GM23338 (cell line): ENCODE results near the gene POM121L2. TPM values are rescaled to one million over a fixed set of nuclear protein-coding genes. Genes with fewer than 3 reads are reported as not detected.

ENCODE experiments used
- ATAC-seq: fragments of 200-7000 bp; cut with Tn5 transposase; 3 replicates; pipeline ENCODE4 v1.9.1; 2020
- DNase-seq: peaks from one replicate; pipeline ENCODE4 v3.0.0-alpha.2; 2015; ENCODE audit warnings: low spot score
- H2AFZ ChIP-seq: fragments of 200-600 bp; sonication (generic); 2 replicates; pipeline ENCODE4 v1.8.0; 2016; ENCODE audit warnings: antibody characterized with exemption, mild to moderate bottlenecking, moderate library complexity
- H3F3A ChIP-seq: fragments of 200-600 bp; sonication (generic); replicated peaks from 2 replicates; pipeline ENCODE4 v1.8.0; 2017; ENCODE audit warnings: antibody characterized with exemption, mixed run types, low read depth
- H3K27ac ChIP-seq: fragments of 200-600 bp; sonication (generic); 2 replicates; pipeline ENCODE4 v1.6.1; 2016; ENCODE audit warnings: low read depth
- H3K27me3 ChIP-seq: fragments of 200-600 bp; sonication (generic); 2 replicates; pipeline ENCODE4 v1.8.0; 2016; ENCODE audit warnings: mild to moderate bottlenecking, mixed run types, moderate library complexity; ENCODE audit not compliant: insufficient read depth
- H3K36me3 ChIP-seq: fragments of 200-600 bp; sonication (generic); 2 replicates; pipeline ENCODE4 v1.8.0; 2016; ENCODE audit warnings: mild to moderate bottlenecking; ENCODE audit not compliant: insufficient read depth
- H3K4me1 ChIP-seq: fragments of 200-600 bp; sonication (generic); 2 replicates; pipeline ENCODE4 v1.8.0; 2016; ENCODE audit warnings: mild to moderate bottlenecking, moderate library complexity; ENCODE audit not compliant: insufficient read depth
- H3K4me2 ChIP-seq: fragments of 200-600 bp; sonication (generic); 2 replicates; pipeline ENCODE4 v1.7.1; 2017; ENCODE audit warnings: mixed run types
- H3K4me3 ChIP-seq: fragments of 200-600 bp; sonication (generic); 2 replicates; pipeline ENCODE4 v1.6.1; 2016; ENCODE audit warnings: mixed run types
- H3K79me2 ChIP-seq: fragments of 200-600 bp; sonication (generic); replicated peaks from 2 replicates; pipeline ENCODE4 v1.8.0; 2017; ENCODE audit warnings: mild to moderate bottlenecking; ENCODE audit not compliant: insufficient read depth
- H3K9me2 ChIP-seq: fragments of 200-600 bp; sonication (generic); 2 replicates; pipeline ENCODE4 v1.8.0; 2017; ENCODE audit not compliant: insufficient read depth
- H4K20me1 ChIP-seq: fragments of 200-600 bp; sonication (generic); replicated peaks from 2 replicates; pipeline ENCODE4 v1.8.0; 2017; ENCODE audit warnings: mild to moderate bottlenecking; ENCODE audit not compliant: insufficient read depth
- H3K27ac Mint-ChIP-seq: 2 replicates; pipeline ENCODE4 v1.8.0; 2020; ENCODE audit warnings: inconsistent platforms, mild to moderate bottlenecking, moderate library complexity, mixed read lengths
- H3K27me3 Mint-ChIP-seq: 3 replicates; pipeline ENCODE4 v1.8.0; 2022; ENCODE audit warnings: low read depth, mild to moderate bottlenecking, moderate library complexity, mixed read lengths, inconsistent platforms; ENCODE audit not compliant: insufficient read depth, poor library complexity
- H3K36me3 Mint-ChIP-seq: 3 replicates; pipeline ENCODE4 v1.8.0; 2021; ENCODE audit warnings: low read depth, mild to moderate bottlenecking, inconsistent platforms, moderate library complexity, mixed read lengths
- H3K4me1 Mint-ChIP-seq: 3 replicates; pipeline ENCODE4 v1.8.0; 2020; ENCODE audit warnings: mild to moderate bottlenecking, inconsistent platforms, mixed read lengths
- H3K4me3 Mint-ChIP-seq: 3 replicates; pipeline ENCODE4 v1.8.0; 2021; ENCODE audit warnings: moderate library complexity, mild to moderate bottlenecking, inconsistent platforms, mixed read lengths
- H3K9me3 Mint-ChIP-seq: 3 replicates; pipeline ENCODE4 v1.8.0; 2020; ENCODE audit warnings: moderate library complexity, mild to moderate bottlenecking, inconsistent platforms, mixed read lengths
- CREB1 ChIP-seq: fragments of 250-450 bp; sonication (Bioruptor Pico); IDR thresholded peaks from 2 replicates; pipeline ENCODE4 v1.5.0; 2020; ENCODE audit warnings: low read depth, mild to moderate bottlenecking, moderate library complexity
- EZH2 ChIP-seq: fragments of 200-600 bp; sonication (generic); IDR thresholded peaks from one replicate; pipeline ENCODE4 v1.8.0; 2017; ENCODE audit warnings: antibody characterized with exemption, mild to moderate bottlenecking, low read depth; ENCODE audit not compliant: unreplicated experiment
- EZH2phosphoT487 ChIP-seq: fragments of 200-600 bp; sonication (generic); IDR thresholded peaks from one replicate; pipeline ENCODE4 v1.8.1; 2018; ENCODE audit warnings: antibody characterized with exemption; ENCODE audit not compliant: unreplicated experiment
- JUNB ChIP-seq: IDR thresholded peaks from one replicate; pipeline ENCODE4 v1.6.1; 2016; ENCODE audit warnings: antibody characterized with exemption; ENCODE audit not compliant: unreplicated experiment
- NANOG ChIP-seq: IDR thresholded peaks from 2 replicates; pipeline ENCODE4 v1.6.1; 2016; ENCODE audit warnings: antibody characterized with exemption, borderline replicate concordance
- POLR2AphosphoS5 ChIP-seq: IDR thresholded peaks from 2 replicates; pipeline ENCODE4 v1.6.1; 2016; ENCODE audit warnings: antibody characterized with exemption, low read depth
- REST ChIP-seq: IDR thresholded peaks from one replicate; pipeline ENCODE4 v1.6.1; 2018; ENCODE audit warnings: antibody characterized with exemption; ENCODE audit not compliant: unreplicated experiment
- ZNF114 ChIP-seq: fragments of 250-450 bp; sonication (Bioruptor Pico); IDR thresholded peaks from 2 replicates; pipeline ENCODE4 v1.5.0; 2020; ENCODE audit warnings: mild to moderate bottlenecking, moderate library complexity
- ZNF331 ChIP-seq: fragments of 250-450 bp; sonication (Bioruptor Pico); IDR thresholded peaks from 2 replicates; pipeline ENCODE4 v1.5.0; 2020; ENCODE audit warnings: low read depth, mild to moderate bottlenecking, moderate library complexity
- ZNF462 ChIP-seq: fragments of 250-450 bp; sonication (Bioruptor Pico); IDR thresholded peaks from 2 replicates; pipeline ENCODE4 v1.5.0; 2020; ENCODE audit warnings: mild to moderate bottlenecking, moderate library complexity
- polyA plus RNA-seq: library from polyadenylated mRNA; unstranded; fragments of >200 nt; fragmentation: Nextera tagmentation; extraction: Ambion mirVana; gene quantifications from 2 replicates; pipeline ENCODE4 v1.2.1, GENCODE V29; 2016
- total RNA-seq: library from RNA; depleted of rRNA; stranded (reverse); fragments of >200 nt; shearing (Covaris generic); gene quantifications from 2 replicates; pipeline ENCODE4 v1.2.3, GENCODE V29; 2014
- TF ChIP-seq, protein P1 (sequence below), 2 experiments: fragments of 200-600 bp in 1 of 2; sonication (generic) in 1 of 2; conservative IDR thresholded peaks; 2 replicates each; pipeline versions ENCODE4 v1.5.1 to v1.6.1; 2016 to 2017; ENCODE audit warnings: antibody characterized with exemption in 2 of 2, low read depth in 2 of 2, mild to moderate bottlenecking in 2 of 2, moderate library complexity in 1 of 2
- TF ChIP-seq, protein P2 (sequence below): IDR thresholded peaks from 2 replicates; pipeline ENCODE4 v1.6.1; 2016; ENCODE audit warnings: antibody characterized with exemption

The POM121L2 gene
- total and polyA plus RNA-seq, 2 experiments from 2014 or later = 0.07 to 0.13 TPM

DNA sequence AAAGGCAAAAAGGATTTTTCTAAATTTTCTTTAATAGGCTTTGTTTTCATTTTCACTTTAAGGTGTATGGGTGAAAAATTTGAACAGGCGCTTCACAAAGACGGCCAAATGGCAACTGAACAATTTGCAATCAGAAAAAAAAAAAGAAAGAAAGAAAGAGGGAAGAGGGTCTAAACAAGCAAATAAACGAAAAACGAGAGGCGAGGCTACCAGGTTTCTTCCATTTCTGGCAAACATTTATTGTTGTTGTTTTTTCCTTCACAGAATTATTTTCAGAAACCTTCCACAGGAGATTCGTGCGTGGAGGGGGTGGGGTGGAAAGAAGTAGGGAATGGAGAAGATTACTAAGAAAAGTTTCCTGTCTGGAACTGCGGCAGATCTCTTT lies 24.3 kb downstream of the POM121L2 start:
- H3K27me3 ChIP-seq = peaks cover 69% of the 10 kb centered on the region
- Mint-ChIP-seq H3K9me3 (0 out of 3 replicates have a peak, but pooled peaks cover 7% of the 10 kb centered on the region), H3K27ac (no peak overlapping the region), H3K27me3 (peaks cover 90% of the 10 kb centered on the region), H3K4me3 (peak overlapping the region; percentile 85), H3K36me3 (no peaks in the 10 kb centered on the region), H3K4me1 (peaks cover 28% of the 10 kb centered on the region)
- H2AFZ ChIP-seq = peak overlapping the region; percentile 84
- H3K4me1 ChIP-seq = peaks cover 17% of the 10 kb centered on the region
- H3K27ac ChIP-seq = no peak overlapping the region
- no peaks in the 10 kb centered on the region for H4K20me1 ChIP-seq
- no peaks in the 10 kb centered on the region; the same call in none of the 2 replicates for H3F3A ChIP-seq
- no peaks in the 10 kb centered on the region for H3K36me3 ChIP-seq
- peak overlapping the region; percentile 86 for H3K4me2 ChIP-seq
- peak overlapping the region; percentile 65 for H3K4me3 ChIP-seq
- TF ChIP-seq NANOG (no peak), ZNF331 (CRISPR knock-in tag) (no peak), REST (no peak), EZH2 (no peak), EZH2phosphoT487 (no peak), ZNF462 (CRISPR knock-in tag) (no peak), ZNF114 (CRISPR knock-in tag) (no peak), CREB1 (CRISPR knock-in tag) (no peak), POLR2AphosphoS5 (no peak), JUNB (no peak)
- TF ChIP-seq, protein P1, sequence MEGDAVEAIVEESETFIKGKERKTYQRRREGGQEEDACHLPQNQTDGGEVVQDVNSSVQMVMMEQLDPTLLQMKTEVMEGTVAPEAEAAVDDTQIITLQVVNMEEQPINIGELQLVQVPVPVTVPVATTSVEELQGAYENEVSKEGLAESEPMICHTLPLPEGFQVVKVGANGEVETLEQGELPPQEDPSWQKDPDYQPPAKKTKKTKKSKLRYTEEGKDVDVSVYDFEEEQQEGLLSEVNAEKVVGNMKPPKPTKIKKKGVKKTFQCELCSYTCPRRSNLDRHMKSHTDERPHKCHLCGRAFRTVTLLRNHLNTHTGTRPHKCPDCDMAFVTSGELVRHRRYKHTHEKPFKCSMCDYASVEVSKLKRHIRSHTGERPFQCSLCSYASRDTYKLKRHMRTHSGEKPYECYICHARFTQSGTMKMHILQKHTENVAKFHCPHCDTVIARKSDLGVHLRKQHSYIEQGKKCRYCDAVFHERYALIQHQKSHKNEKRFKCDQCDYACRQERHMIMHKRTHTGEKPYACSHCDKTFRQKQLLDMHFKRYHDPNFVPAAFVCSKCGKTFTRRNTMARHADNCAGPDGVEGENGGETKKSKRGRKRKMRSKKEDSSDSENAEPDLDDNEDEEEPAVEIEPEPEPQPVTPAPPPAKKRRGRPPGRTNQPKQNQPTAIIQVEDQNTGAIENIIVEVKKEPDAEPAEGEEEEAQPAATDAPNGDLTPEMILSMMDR (conservative IDR thresholded peaks at IDR 0.05; ENCODE audit: low read depth in 2 of 2) = no peak
- TF ChIP-seq, protein P2, sequence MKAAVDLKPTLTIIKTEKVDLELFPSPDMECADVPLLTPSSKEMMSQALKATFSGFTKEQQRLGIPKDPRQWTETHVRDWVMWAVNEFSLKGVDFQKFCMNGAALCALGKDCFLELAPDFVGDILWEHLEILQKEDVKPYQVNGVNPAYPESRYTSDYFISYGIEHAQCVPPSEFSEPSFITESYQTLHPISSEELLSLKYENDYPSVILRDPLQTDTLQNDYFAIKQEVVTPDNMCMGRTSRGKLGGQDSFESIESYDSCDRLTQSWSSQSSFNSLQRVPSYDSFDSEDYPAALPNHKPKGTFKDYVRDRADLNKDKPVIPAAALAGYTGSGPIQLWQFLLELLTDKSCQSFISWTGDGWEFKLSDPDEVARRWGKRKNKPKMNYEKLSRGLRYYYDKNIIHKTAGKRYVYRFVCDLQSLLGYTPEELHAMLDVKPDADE = no peak
- H3K79me2 ChIP-seq = no peaks in the 10 kb centered on the region
- ATAC-seq = no peak
- H3K9me2 ChIP-seq = no peaks in the 10 kb centered on the region
- DNase-seq = no peak
